Measurements from ENCODE around the gene TRPM2.

Gene TRPM2

GRCh38 chr21:44434936-44435635, 81.7 kb downstream of the TRPM2 start:
- H3K27ac ChIP-seq: no peak overlapping the region
- TF ChIP-seq, protein P1, sequence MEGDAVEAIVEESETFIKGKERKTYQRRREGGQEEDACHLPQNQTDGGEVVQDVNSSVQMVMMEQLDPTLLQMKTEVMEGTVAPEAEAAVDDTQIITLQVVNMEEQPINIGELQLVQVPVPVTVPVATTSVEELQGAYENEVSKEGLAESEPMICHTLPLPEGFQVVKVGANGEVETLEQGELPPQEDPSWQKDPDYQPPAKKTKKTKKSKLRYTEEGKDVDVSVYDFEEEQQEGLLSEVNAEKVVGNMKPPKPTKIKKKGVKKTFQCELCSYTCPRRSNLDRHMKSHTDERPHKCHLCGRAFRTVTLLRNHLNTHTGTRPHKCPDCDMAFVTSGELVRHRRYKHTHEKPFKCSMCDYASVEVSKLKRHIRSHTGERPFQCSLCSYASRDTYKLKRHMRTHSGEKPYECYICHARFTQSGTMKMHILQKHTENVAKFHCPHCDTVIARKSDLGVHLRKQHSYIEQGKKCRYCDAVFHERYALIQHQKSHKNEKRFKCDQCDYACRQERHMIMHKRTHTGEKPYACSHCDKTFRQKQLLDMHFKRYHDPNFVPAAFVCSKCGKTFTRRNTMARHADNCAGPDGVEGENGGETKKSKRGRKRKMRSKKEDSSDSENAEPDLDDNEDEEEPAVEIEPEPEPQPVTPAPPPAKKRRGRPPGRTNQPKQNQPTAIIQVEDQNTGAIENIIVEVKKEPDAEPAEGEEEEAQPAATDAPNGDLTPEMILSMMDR (conservative IDR thresholded peaks at IDR 0.05): no peak
- TF ChIP-seq ZFX (IDR thresholded peaks at IDR 0.05): no peak

- TF ChIP-seq, protein P1 (conservative IDR thresholded peaks at IDR 0.05): no peak
- TF ChIP-seq ZFX (IDR thresholded peaks at IDR 0.05): no peak
- H3K27ac ChIP-seq: no peak overlapping the region
Measured at GRCh38 chr21:44436111-44436611, 82.7 kb downstream of the TRPM2 start.

DNA sequence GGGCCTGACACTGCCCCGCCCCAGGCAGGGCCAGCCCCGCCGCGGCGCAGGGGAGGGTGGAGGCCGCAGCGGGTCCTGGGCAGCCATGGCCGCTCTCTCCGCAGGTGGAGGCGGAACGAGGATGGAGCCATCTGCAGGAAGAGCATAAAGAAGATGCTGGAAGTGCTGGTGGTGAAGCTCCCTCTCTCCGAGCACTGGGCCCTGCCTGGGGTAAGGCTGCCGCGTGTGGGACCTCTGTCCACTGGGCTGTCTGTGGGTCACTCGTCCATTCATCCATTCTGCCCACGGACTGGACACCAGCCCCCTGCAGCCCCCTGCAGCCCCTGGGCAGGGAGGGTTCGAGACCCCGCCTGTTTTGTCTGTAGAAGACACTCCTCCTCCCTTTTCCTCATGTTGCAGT, 83.5 kb downstream of the TRPM2 start:
- no peak overlapping the region for H3K27ac ChIP-seq
- TF ChIP-seq, protein P1 (conservative IDR thresholded peaks at IDR 0.05): no peak
- no peak for TF ChIP-seq ZFX (IDR thresholded peaks at IDR 0.05)

DNA sequence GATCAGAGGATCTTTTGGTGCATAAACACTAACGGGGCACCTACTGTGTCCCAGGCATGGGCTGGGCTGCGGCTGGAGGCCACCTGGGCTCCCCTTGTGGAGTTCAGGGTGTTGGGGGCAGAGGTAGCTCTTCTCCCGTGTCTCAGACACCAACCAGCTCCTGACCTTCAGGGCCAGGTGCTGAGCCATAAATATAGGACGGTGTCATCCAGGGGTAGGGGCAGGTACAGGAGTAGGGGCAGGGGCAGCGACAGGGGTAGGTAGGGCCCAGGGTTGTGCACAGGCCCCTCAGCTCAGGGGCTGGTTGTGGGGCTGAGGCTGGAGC, 83.9 kb downstream of the TRPM2 start:
- H3K27ac ChIP-seq: no peak overlapping the region
- no peak for TF ChIP-seq ZFX (IDR thresholded peaks at IDR 0.05)
- TF ChIP-seq, protein P1 (conservative IDR thresholded peaks at IDR 0.05): no peak

- H3K27ac ChIP-seq: no peak overlapping the region
- TF ChIP-seq, protein P1 (conservative IDR thresholded peaks at IDR 0.05): no peak
- TF ChIP-seq ZFX (IDR thresholded peaks at IDR 0.05): no peak
Measured at GRCh38 chr21:44437696-44438431, 84.4 kb downstream of the TRPM2 start.

DNA sequence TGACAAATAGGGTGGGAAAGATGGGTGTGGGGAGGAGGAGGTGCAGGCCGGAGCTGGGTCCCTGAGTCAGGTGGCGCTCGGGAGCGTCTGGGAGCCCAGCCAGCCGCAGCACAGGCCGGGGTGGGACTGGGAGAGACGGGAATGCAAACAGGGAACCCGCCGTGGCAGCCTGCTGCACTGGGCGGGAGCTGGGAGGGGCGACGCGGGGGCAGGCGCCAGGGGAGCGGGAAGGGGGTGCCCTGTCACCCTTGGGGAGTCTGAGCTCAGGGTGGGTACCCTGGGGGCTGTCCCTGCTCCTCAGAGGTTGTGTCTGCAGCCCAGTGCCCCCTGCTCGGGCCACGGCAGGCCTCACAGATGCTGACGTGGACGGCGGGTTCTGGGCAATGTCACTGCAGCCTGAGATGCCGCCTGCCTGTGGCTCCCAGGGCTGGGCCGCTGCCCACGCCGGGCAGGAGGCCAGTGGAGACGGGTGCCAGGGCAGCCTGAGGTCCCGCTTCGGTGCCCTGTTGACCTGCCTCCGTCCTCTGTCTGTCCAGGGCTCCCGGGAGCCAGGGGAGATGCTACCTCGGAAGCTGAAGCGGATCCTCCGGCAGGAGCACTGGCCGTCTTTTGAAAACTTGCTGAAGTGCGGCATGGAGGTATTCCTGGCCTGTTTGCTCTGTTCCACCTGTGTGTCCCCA, 85.2 kb downstream of the TRPM2 start:
- H3K27ac ChIP-seq: no peak overlapping the region
- TF ChIP-seq, protein P1 (conservative IDR thresholded peaks at IDR 0.05): no peak
- TF ChIP-seq ZFX (IDR thresholded peaks at IDR 0.05): no peak

GRCh38 chr21:44439211-44439600, 85.8 kb downstream of the TRPM2 start:
- no peak for TF ChIP-seq ZFX (IDR thresholded peaks at IDR 0.05)
- TF ChIP-seq, protein P1 (conservative IDR thresholded peaks at IDR 0.05): no peak

More at GRCh38 chr21:44439211-44439600, 85.8 kb downstream of the TRPM2 start:
- no peak overlapping the region for H3K27ac ChIP-seq

Measured in C4-2B (cell line).